Esophagus squamous epithelium (tissue), 4 donors: Measurements from ENCODE around the gene ZMYND8.

Experiments
- CTCF ChIP-seq, 6 experiments: fragments of 450-650 bp in 4 of 6; fragments of 200-600 bp in 2 of 6; sonication (generic) in 2 of 6; IDR thresholded peaks; one replicate each; pipeline ENCODE4 v1.5.1; 2016 to 2019; ENCODE audit warnings: antibody characterized with exemption in 6 of 6, mild to moderate bottlenecking in 4 of 6, moderate library complexity in 4 of 6
- POLR2A ChIP-seq, 4 donors: fragments of 450-650 bp; IDR thresholded peaks; one replicate each; pipeline ENCODE4 v1.6.1; 2017; ENCODE audit warnings: antibody characterized with exemption in 4 of 4, mild to moderate bottlenecking in 4 of 4, moderate library complexity in 3 of 4

GRCh38 chr20:47377122-47377722 is 20.7 kb upstream of the ZMYND8 start:
- TF ChIP-seq CTCF (IDR thresholded peaks at IDR 0.05) (peak in 3 of 6 experiments; percentile 37 to 57 (median 39)), POLR2A (IDR thresholded peaks at IDR 0.05) (no peak)
